Measurements from ENCODE around the gene PP2D1.
"Not testable (repeated sequence)": the region's sequence is repeated elsewhere in the genome, so short reads cannot be mapped to it uniquely, and the experiment has no call there.

Gene PP2D1

DNA sequence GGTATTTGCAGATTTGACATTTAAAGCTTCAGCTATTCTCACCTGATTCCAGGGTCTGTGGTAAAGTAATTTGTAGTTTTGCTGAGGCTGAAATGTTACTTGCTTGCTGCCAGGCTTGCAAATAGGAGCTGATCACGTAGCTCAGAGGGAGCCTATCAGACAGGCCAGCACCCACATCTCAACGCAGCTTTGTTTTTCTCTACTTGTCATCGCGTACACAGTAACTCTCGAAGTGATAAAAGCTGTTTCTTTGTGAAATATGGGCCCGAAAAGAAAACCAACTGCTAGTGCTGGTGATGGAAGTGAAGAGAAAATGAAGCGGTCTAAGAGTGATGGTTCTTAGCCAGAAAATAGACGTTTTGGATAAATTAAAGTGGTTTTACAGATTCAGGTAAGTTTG, 41.7 kb downstream of the PP2D1 start:
- no peak for DNase-seq (ENCODE audit: low read depth)

DNA sequence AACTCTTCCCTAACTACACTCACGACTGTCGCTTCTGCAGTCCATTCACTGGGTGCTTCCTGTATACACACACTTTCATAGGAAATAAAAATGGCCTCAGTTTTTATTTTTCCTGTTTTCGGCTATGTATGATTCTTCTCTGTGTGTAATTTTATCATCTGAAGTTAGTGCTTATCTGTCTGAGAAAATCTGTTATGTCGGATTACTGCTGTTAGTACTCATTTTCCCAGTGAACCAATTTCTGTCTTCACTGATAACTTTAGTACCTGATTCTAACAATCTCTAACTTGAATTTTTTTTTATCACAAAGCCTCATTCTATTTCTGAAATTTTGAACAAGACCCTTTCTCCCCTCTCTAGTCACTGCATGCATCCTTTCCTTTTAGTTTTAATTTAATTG, 44.3 kb downstream of the PP2D1 start:
- no peak for DNase-seq (ENCODE audit: low read depth)

DNA sequence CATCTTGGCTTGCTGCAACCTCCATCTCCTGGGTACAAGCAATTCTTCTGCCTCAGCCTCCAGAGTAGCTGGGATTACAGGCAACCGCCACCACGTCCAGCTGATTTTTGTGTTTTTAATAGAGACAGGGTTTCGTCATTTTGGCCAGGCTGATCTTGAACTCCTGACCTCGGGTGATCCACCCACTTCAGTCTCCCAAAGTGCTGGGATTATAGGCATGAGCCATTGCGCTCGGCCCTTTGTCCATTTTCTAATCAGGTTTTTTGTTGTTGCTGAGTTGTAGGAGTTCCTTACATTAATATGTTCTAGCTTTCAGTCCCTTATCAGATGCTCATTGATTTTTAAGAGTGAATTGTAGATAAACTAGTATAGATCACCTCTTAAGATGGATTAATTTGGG, 44.9 kb downstream of the PP2D1 start:
- no peak for DNase-seq (ENCODE audit: low read depth)

DNA sequence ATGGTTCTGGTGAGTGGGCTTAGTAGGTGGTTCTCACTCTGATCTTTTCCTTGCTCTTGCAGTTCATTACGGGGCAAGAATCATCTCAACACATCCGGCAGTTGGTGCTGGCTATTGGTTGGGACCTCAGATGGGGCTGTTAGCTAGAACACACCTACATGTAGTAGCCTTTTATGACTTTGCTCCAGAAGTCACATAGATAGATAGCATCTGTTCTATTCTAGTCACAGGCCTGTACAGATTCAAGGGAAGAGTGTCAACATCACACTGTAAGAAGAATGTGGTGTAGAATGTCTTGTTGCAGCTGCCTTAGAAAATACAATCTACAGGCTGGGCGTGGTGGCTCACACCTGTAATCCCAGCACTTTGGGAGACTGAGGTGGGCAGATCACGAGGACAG, 50.1 kb downstream of the PP2D1 start:
- DNase-seq (ENCODE audit: low read depth): no peak

DNA sequence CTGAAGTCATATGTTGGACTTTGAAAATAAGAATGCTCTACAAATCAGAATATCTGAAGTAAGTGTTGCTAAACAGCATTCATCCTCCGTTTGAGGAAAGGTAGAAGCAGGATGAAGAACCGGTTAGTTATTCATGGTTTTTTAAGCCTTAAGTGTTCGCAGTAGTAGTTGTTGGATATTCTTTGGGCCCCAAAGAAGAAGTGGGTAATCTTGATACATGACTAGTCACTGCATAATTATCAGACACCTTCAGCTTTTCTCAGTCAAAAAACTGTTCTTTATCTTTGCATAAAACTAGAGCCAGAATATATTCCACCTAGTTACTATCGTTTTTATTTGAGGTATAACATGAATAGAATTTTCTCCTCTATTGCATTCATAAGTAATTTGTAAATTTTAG, 51.4 kb downstream of the PP2D1 start:
- DNase-seq (ENCODE audit: low read depth): no peak

DNA sequence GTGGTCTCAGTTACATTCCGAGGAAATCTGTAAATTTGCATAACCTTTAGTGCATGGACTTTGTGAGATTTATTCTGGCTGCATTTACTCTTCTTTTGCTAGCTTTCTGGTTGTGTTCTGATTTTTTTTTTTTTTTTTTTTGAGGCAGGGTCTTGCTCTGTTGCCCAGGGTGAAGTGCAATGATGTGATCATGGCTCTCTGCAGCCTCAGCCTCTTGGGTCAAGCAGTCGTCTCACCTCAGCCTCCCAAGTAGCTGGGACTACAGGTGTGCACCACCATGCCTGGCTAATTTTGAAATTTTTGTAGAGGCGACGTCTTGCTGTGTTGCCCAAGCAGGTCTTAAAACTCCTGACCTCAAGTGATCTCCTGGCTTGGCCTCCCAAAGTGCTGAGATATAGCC, 52.6 kb downstream of the PP2D1 start:
- no peak for DNase-seq (ENCODE audit: low read depth)

DNA sequence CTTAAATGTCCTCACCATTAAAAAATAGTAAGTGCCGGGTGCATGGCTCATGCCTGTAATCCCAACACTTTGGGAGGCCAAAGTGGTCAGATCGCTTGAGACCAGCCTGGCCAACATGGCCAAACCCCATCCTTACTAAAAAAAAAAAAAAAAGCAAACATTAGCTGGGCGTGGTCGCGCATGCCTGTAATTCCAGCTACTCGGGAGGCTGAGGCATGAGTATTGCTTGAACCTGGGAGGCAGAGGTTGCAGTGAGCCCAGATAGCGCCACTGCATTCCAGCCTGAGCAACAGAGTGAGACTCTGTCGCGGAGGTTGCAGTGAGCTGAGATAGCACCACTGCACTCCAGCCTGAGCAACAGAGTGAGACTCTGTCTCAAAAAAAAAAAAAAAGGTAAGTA, 54.7 kb downstream of the PP2D1 start:
- DNase-seq (ENCODE audit: low read depth): not testable (repeated sequence)

DNA sequence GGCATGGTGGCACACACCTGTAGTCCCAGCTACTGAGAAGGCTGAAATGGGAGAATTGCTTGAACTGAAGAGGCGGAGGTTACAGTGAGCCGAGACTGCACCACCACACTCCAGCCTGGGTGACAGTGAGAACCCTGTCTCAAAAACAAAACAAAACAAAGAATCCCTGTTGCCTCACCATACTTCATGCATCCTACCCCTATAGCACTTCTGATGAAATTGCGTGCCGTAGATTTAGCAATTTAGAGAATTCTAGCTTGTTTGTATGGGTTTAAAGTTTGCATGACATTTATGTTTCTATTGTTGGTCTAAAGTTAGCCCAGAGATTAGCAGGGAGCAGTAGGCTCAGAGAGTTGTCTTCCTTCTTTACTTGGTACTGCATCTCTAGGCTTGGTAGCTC, 57.4 kb downstream of the PP2D1 start:
- DNase-seq (ENCODE audit: low read depth): no peak

DNA sequence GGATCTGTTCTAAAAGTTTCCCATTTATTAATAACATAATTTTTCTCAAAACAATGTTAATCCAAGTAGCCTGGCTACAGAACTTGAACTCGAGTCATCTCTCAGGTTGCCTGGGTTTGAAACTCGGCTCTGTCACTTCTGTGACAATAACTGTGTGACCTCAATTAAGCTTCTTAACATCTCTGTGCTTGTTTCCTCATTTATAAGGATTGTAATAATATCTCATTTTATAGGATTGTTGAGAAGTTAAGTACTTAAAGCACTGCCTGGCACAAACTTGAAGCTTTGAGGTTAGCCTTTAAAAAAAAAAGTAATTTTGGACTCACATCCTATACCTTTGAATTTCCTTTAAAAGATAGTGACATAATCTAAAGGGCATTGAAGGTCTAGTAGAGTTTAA, 61.7 kb downstream of the PP2D1 start:
- DNase-seq (ENCODE audit: low read depth): no peak

DNA sequence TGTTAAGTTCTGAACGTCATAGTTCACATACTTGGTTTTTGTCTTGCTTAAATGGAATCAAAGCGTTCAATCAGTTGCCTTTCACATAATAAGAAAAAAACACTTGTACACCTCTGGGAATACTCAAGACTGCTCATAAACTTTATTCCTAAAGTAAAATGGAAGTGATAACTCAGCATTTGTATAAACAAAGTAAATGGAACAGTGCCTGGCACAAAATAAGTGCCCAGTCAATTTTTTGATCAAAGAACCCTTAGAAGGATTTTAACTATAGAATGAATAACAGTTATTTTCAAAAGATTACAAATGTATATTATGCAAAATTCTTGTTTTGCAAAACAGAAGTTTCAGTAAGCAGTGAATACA, 63.9 kb downstream of the PP2D1 start:
- DNase-seq (ENCODE audit: low read depth): no peak

DNA sequence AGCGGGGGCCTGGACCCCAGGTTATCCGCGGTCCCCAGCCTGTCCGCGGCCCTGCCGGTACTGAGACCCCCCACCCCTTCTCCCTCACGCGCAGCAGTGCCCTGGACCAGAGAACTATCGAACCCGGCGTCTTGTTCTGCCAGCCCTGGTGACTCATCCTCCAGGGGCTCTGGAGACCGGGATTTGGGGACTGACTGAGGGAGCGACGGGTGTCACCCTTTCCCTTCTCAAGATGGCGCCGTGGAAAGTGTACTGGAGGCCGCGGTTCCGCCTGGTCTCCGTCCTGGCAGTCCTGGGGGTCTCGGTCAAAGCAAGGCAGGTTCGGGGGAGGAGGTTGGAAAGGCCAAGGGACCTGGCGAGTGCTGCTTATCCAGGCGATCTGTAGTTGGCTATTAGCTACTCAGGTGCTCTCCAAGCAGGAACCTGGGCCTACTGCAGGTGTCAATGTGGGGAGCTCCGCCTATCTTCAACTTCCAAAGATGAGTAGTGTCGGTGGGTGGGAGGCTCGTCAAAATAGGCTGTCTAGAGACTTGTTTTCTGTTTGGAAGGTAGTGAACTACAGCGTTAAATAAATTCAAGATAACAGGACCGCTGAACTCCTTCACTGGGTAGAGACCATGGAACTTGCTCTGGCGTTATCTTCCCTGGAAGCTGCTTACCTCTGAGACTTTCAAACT, 64.4 kb downstream of the PP2D1 start:
- peak; percentile 40 for DNase-seq (ENCODE audit: low read depth)

DNA sequence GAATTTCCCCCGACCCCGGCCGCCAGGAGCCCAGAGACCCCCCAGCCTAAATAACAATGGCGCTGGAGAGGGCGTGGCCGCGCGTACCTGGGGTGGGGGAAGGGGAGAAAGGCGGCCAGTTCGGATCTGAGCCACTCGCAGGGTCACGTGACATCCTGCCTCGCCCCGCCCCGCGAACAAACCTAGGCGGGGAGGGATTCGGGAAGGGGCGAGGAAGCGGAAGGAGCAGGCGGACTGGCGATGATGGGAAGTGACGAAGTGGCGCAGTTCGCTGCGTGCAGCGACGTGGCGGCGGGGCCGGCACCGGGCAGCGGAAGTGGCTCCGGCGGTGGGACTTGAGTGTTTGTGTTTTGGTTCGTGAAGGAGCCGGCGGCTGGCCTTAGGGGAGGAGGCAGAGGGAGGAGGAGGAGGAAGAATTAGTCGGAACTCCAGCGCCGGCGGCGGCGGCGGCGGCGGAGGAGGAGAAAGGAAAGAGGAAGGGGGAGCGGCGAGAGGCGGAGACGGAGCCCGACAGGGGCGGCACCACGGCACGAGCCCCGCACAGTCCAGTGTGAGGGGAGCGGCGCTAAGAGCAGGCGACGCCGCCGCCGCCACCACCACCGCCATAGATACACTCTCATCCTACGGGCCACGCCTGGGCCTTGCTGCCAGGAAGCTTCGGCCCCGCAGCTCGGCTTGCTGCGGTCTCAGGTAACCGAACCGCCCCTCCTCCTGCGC, 65.1 kb downstream of the PP2D1 start, which contains the start of gene RAB5A:
RAB5A (plus strand) TSS at position 266 of the 717 bp plus-strand sequence. CDS start 3,802 bp downstream, outside the sequence.
- DNase-seq (ENCODE audit: low read depth): peak; percentile 96

DNA sequence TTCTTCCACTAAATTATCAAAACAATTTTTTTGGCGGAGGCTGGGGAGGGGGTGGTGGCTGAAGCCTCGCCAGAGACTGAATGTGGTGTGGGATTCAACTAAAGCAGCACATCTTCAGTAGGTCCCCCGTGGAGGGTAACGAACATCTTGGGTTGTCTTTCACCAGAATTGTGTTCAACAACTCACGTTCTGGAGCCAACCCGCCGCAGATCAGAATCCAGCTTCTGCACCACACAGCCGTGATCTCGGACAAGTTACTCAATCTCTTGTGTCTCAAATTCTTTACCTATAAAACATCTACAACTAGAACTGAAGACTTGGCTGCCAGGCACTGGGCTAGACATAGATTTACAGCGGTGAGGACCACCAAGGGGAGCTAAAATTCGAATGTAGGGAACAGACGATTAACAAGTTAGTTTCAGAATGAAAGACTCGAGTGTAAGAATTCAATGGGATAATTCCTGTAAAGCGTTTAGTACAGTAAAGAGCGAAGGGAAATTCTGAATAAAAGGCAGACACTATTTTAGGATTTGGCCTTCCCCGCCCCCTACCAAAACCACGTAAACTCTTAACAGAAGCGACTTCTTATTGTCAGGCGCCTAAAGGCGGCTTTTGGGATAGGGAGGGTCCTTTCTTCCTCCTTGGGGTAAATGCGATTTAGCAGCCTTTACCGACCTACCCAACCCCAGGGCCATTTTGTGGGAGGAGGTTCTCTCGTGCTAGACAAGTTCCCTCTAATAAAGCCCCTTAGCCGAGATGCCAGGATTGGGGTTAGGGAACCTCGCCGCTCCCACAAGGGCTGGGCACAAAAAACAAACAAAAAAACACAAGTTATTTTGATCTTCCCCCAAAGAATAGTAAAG, 65.9 kb downstream of the PP2D1 start:
- DNase-seq (ENCODE audit: low read depth): no peak

DNA sequence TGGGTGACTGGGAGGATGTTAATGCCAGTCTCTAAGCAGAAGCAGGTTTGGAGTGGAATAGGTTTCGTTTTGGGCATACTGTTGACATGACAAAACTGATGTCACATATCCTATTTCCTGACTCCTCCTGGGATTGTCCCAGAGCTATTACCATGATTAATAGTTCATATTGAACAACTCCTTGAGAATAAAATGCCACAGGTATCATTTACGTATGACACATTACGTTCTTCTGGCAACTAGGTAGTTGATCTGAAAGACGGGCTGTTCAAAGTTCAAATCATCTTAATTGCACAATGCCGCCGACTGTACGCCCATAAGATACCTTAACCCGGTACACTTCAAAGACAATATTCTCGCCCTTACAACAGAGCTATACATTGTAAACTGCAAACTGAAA, 66.5 kb downstream of the PP2D1 start:
- DNase-seq (ENCODE audit: low read depth): no peak

DNA sequence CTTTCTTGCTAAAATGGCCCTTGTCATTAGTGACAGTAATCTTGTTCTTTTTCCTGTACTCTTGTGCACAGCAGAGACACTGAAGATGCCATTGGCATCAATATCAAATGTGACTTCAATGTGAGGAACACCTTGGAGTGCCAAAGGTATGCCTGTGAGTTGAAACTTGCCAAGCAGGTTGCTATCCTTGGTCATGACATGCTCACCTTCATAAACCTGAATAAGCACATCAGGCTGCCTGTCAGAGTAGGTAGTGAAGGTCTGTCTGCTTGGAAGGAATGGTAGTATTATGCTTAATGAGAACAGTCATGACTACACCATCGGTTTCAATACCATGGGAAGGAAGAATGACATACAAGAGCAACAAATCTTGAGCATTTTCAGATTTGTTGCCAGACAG, 71.4 kb downstream of the PP2D1 start:
- no peak for DNase-seq (ENCODE audit: low read depth)

DNA sequence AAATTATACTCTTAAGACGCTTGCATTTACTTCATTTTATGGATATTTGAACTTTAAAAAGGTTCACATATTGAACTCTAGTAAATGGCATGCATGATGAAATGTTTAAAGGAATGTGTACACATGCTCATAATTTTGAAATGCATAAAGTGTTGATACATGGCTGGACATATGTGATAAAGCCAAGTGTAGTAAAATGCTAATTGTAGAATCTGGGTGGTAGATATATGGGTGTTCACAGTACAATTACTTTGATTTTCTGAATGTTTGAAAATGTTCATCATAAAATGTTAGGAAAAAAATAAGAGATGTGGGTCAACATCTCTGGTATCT, 73.8 kb downstream of the PP2D1 start:
- DNase-seq (ENCODE audit: low read depth): no peak

DNA sequence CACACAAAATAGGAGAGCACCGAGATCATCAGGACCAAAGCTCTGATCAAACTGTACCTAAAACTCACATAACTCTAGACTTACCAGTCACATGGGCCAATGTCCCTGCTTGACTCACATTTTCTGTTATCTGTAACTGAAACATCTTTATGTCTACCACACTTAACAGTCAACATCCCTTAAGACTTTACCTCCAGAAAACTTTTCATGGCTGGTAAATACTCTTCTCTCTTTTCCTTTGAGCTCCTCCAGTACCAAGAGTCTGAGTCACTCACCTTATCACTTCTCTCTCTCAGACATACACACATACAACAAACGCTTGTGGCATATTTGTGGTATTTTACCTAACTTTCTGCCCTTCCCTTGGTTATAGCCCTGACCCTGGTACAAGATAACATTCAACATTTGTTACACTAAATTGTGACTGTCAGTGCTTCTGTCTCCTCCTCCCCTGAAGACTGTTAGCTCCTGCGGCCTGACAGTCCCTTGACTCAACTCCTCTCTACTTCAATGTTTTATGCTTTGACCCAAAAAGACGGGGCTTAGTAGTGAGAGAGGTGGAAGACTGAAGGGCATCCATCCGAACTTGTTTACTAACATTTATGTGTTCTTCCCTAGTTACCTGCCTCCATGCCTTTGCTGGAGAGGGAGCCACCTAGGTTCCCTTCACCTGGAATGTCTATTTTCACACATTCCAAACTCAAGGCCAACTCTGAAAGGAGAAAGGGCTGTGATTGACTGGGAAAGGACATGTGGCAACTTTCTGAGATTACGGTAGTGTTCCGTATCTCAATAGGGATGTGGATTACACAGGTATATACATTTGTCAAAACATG, 74.4 kb downstream of the PP2D1 start:
- DNase-seq (ENCODE audit: low read depth): no peak
